ENCODE results near the gene BFAR.

The BFAR gene

GRCh38 chr16:14600164-14600563 is 32.6 kb upstream of the BFAR start:
- TF ChIP-seq EZH2 (IDR thresholded peaks at IDR 0.05; ENCODE audit: borderline replicate concordance, low read length) = no peak
- TF ChIP-seq CTCF (IDR thresholded peaks at IDR 0.05; ENCODE audit: low read length) = peak; percentile 49
- Histone ChIP-seq H2AFZ (ENCODE audit: low read length) (no peak overlapping the region), H3K27me3 (ENCODE audit: insufficient read depth, low read length) (no peaks in the 10 kb centered on the region), H3K4me1 (ENCODE audit: insufficient read depth, low read length, severe bottlenecking) (peaks cover 28% of the 10 kb centered on the region), H3K4me2 (ENCODE audit: low read length) (no peak overlapping the region), H4K20me1 (ENCODE audit: insufficient read depth, low read length) (no peaks in the 10 kb centered on the region), H3K4me3 (ENCODE audit: low read depth, low read length, poor library complexity, severe bottlenecking) (no peak overlapping the region), H3K36me3 (ENCODE audit: insufficient read depth, low read length) (peaks cover 91% of the 10 kb centered on the region), H3K79me2 (ENCODE audit: insufficient read depth, low read length) (no peaks in the 10 kb centered on the region), H3K9me3 (ENCODE audit: low read length) (no peaks in the 10 kb centered on the region), H3K27ac (ENCODE audit: low read depth, low read length, poor library complexity, severe bottlenecking) (no peak overlapping the region), H3K9me2 (ENCODE audit: low read depth, low read length) (no peaks in the 10 kb centered on the region), H3F3A (ENCODE audit: insufficient read depth, low read length) (no peaks in the 10 kb centered on the region; the same call in 1 of the 2 replicates), H3K9ac (ENCODE audit: low read length) (no peak overlapping the region)

- Histone ChIP-seq H3K27ac (ENCODE audit: low read depth, low read length, poor library complexity, severe bottlenecking) (peak overlapping the region; percentile 84), H3K27me3 (ENCODE audit: insufficient read depth, low read length) (no peaks in the 10 kb centered on the region), H3K9me3 (ENCODE audit: low read length) (no peaks in the 10 kb centered on the region), H3K79me2 (ENCODE audit: insufficient read depth, low read length) (no peaks in the 10 kb centered on the region), H3K9ac (ENCODE audit: low read length) (peak overlapping the region; percentile 31; the same call in 1 of the 2 replicates), H2AFZ (ENCODE audit: low read length) (no peak overlapping the region), H3K4me1 (ENCODE audit: insufficient read depth, low read length, severe bottlenecking) (peaks cover 51% of the 10 kb centered on the region), H3K4me2 (ENCODE audit: low read length) (peak overlapping the region; percentile 26; the same call in 1 of the 2 replicates), H3K36me3 (ENCODE audit: insufficient read depth, low read length) (peaks cover 92% of the 10 kb centered on the region), H3F3A (ENCODE audit: insufficient read depth, low read length) (no peaks in the 10 kb centered on the region; the same call in 1 of the 2 replicates), H3K4me3 (ENCODE audit: low read depth, low read length, poor library complexity, severe bottlenecking) (no peak overlapping the region), H4K20me1 (ENCODE audit: insufficient read depth, low read length) (no peaks in the 10 kb centered on the region), H3K9me2 (ENCODE audit: low read depth, low read length) (no peaks in the 10 kb centered on the region)
- TF ChIP-seq EZH2 (IDR thresholded peaks at IDR 0.05; ENCODE audit: borderline replicate concordance, low read length) = no peak
- no peak for TF ChIP-seq CTCF (IDR thresholded peaks at IDR 0.05; ENCODE audit: low read length)
These were observed 30.2 kb upstream of the BFAR start for GRCh38 chr16:14602443-14602963.

GRCh38 chr16:14606102-14606501 is 26.6 kb upstream of the BFAR start:
- H3K9me2 ChIP-seq (ENCODE audit: low read depth, low read length) = no peaks in the 10 kb centered on the region
- H3K4me2 ChIP-seq (ENCODE audit: low read length) = peak overlapping the region; percentile 62
- peak overlapping the region; percentile 61 for H3K9ac ChIP-seq (ENCODE audit: low read length)
- peaks cover 72% of the 10 kb centered on the region for H3K36me3 ChIP-seq (ENCODE audit: insufficient read depth, low read length)
- H3K27me3 ChIP-seq (ENCODE audit: insufficient read depth, low read length) = no peaks in the 10 kb centered on the region
- H4K20me1 ChIP-seq (ENCODE audit: insufficient read depth, low read length) = no peaks in the 10 kb centered on the region
- TF ChIP-seq EZH2 (IDR thresholded peaks at IDR 0.05; ENCODE audit: borderline replicate concordance, low read length) (no peak), CTCF (IDR thresholded peaks at IDR 0.05; ENCODE audit: low read length) (no peak)
- no peaks in the 10 kb centered on the region for H3K79me2 ChIP-seq (ENCODE audit: insufficient read depth, low read length)
- peak overlapping the region; percentile 95 for H3K27ac ChIP-seq (ENCODE audit: low read depth, low read length, poor library complexity, severe bottlenecking)
- H2AFZ ChIP-seq (ENCODE audit: low read length) = no peak overlapping the region
- peaks cover 87% of the 10 kb centered on the region for H3K4me1 ChIP-seq (ENCODE audit: insufficient read depth, low read length, severe bottlenecking)
- peak overlapping the region; percentile 51 for H3K4me3 ChIP-seq (ENCODE audit: low read depth, low read length, poor library complexity, severe bottlenecking)
- H3F3A ChIP-seq (ENCODE audit: insufficient read depth, low read length) = peaks cover 5% of the 10 kb centered on the region; the same call in 1 of the 2 replicates
- no peaks in the 10 kb centered on the region for H3K9me3 ChIP-seq (ENCODE audit: low read length)
